ENCODE results near the gene MYOCD. TPM values are rescaled to one million over a fixed set of nuclear protein-coding genes. Genes with fewer than 3 reads are reported as not detected.

Gene MYOCD
- total RNA-seq, 1 donor from 2014 or later = 26.5 TPM

DNA sequence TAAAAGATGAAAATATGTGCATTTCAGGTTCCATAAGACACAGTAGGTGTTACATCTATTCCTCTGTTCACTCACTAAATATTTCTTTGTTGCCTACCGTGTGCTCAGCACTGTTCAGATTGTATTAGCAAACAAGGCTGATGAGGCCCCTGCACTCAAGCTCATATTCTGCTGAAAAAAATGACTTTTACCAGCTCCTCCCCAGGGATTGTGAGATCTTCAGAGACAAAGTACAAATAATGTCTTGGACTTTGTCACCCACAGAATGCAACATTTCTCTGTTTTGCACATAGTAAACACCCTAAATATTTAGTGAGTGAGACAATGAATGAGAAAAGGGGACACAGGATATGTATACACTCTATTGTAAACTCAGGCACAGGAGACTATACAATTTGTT lies 21.9 kb upstream of the MYOCD start:
- H3K4me1 ChIP-seq = no peaks in the 10 kb centered on the region
- intact Hi-C loops (cut with DNase I) = no loop called here

DNA sequence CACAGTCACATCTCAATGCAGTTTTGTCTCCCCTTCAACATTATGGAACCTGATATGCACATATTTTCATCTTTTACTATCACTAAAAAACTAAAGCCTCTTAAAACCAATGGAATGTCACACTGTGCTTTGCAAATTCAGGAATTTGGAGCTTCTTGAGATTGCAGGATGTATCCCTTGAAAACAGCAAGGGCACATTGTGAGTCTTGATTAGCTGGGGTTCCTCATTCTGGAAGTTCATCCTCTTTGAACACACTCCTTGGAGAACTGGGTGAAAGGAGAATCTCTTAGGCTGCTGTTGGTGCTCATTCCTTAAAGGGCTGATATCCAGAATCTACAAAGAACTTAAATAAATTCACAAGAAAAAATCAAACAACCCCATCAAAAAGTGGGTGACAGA lies 21.1 kb upstream of the MYOCD start:
- Histone ChIP-seq H3K4me1 (no peaks in the 10 kb centered on the region), H3K4me3 (no peak overlapping the region), H3K27ac (no peak overlapping the region), H3K9me3 (no peaks in the 10 kb centered on the region), H3K36me3 (no peaks in the 10 kb centered on the region), H3K27me3 (no peaks in the 10 kb centered on the region)
- no peak for TF ChIP-seq POLR2AphosphoS5 (IDR thresholded peaks at IDR 0.05; ENCODE audit: insufficient read depth in 1 of 2, low read depth in 1 of 2)
- TF ChIP-seq, protein P1, sequence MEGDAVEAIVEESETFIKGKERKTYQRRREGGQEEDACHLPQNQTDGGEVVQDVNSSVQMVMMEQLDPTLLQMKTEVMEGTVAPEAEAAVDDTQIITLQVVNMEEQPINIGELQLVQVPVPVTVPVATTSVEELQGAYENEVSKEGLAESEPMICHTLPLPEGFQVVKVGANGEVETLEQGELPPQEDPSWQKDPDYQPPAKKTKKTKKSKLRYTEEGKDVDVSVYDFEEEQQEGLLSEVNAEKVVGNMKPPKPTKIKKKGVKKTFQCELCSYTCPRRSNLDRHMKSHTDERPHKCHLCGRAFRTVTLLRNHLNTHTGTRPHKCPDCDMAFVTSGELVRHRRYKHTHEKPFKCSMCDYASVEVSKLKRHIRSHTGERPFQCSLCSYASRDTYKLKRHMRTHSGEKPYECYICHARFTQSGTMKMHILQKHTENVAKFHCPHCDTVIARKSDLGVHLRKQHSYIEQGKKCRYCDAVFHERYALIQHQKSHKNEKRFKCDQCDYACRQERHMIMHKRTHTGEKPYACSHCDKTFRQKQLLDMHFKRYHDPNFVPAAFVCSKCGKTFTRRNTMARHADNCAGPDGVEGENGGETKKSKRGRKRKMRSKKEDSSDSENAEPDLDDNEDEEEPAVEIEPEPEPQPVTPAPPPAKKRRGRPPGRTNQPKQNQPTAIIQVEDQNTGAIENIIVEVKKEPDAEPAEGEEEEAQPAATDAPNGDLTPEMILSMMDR (IDR thresholded peaks at IDR 0.05) = no peak
- TF ChIP-seq POLR2A (IDR thresholded peaks at IDR 0.05) = no peak
- DNase-seq (ENCODE audit: extremely low spot score in 2 of 2) = no peak
- intact Hi-C loops (cut with DNase I) = no loop called here

More for the DNA sequence above, 21.9 kb upstream of the MYOCD start:
- Histone ChIP-seq H3K36me3 (no peaks in the 10 kb centered on the region), H3K4me3 (no peak overlapping the region), H3K27ac (no peak overlapping the region), H3K27me3 (no peaks in the 10 kb centered on the region), H3K9me3 (no peaks in the 10 kb centered on the region)
- DNase-seq (ENCODE audit: extremely low spot score in 2 of 2) = no peak
- TF ChIP-seq, protein P1 (IDR thresholded peaks at IDR 0.05) = no peak
- no peak for TF ChIP-seq POLR2AphosphoS5 (IDR thresholded peaks at IDR 0.05; ENCODE audit: insufficient read depth in 1 of 2, low read depth in 1 of 2)
- TF ChIP-seq POLR2A (IDR thresholded peaks at IDR 0.05) = no peak

DNA sequence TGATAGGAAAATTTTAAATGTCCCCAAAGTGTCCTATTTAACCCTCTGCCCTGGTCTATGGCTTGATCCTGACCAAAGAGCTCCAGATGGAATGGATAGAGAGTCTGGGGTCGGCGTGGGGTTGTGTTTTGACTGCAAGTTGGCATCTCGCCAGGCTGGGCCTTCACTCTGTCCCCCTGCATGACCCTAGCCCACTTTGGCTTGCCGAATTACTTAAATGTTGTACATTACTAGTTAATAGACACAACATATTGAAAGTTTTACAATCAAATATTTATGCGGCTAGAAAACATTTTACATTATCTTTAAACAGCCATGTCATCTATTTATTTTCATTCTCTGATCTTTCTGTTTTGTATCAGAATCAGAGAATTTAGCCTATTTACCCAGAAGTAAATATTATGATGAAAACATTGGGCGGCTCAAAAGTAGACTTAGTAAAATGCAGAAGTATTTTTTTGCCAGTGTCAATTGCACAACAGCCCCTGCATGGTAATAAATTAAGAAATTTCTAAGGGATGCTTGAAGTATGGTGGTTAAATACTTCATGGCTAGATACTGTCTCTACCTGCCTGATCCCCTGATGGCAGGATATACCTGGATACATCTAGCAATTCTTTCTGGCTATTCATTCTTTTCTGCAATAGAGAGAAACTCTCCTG lies 18.8 kb upstream of the MYOCD start:
- Histone ChIP-seq H3K4me1 (no peaks in the 10 kb centered on the region), H3K27ac (no peak overlapping the region), H3K9me3 (no peaks in the 10 kb centered on the region), H3K4me3 (no peak overlapping the region), H3K36me3 (no peaks in the 10 kb centered on the region), H3K27me3 (no peaks in the 10 kb centered on the region)
- no peak for DNase-seq (ENCODE audit: extremely low spot score in 2 of 2)
- intact Hi-C loops (cut with DNase I) = no loop called here
- no peak for TF ChIP-seq POLR2AphosphoS5 (IDR thresholded peaks at IDR 0.05; ENCODE audit: insufficient read depth in 1 of 2, low read depth in 1 of 2)
- TF ChIP-seq, protein P1 (IDR thresholded peaks at IDR 0.05) = no peak
- no peak for TF ChIP-seq POLR2A (IDR thresholded peaks at IDR 0.05)

DNA sequence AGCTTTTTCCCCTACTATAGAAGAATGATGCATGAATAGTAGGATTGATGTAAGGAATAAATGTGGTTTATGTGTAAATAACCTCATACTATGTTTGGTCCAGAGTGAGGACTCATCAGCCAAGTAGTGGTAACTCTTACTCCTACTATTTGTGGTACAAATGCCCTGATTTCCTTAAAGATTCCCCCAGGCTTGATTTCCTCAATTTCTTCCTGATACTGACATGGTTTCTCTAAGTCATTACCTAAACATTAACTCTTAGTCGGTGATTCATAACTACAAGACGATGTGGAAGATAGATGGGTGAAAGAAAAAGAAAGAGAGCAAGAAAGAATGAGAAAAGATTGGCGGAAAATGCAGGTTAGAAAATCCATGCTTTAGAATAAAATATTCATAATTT lies 17.2 kb upstream of the MYOCD start:
- intact Hi-C loops (cut with DNase I) = no loop called here

DNA sequence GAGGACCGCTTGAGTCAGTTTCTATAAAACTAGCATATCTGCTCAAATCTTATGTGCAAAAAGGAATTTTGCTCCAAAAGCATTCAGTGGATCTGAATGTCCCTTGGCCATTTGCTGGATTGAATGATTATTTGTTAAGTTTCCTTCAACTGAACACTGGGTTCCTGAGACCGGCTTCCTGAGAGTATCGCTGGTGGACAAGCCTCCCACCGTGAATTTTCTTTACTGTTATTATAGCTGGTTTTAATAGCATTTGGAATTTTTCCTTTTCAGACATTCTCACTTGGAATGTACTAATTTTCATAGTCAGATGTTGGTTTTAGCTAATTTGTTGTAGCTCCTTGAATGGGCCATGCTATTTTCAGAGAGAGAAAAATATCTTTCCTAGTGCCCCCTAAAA lies 9.8 kb upstream of the MYOCD start:
- intact Hi-C loops (cut with DNase I) = no loop called here
- TF ChIP-seq POLR2A (IDR thresholded peaks at IDR 0.05) (no peak), POLR2AphosphoS5 (IDR thresholded peaks at IDR 0.05; ENCODE audit: insufficient read depth in 1 of 2, low read depth in 1 of 2) (no peak)
- TF ChIP-seq, protein P1 (IDR thresholded peaks at IDR 0.05) = no peak

More for the DNA sequence above, 17.2 kb upstream of the MYOCD start:
- Histone ChIP-seq H3K4me3 (no peak overlapping the region), H3K9me3 (no peaks in the 10 kb centered on the region), H3K27me3 (no peaks in the 10 kb centered on the region), H3K27ac (no peak overlapping the region), H3K4me1 (no peaks in the 10 kb centered on the region), H3K36me3 (no peaks in the 10 kb centered on the region)
- TF ChIP-seq POLR2A (IDR thresholded peaks at IDR 0.05) = no peak
- no peak for TF ChIP-seq POLR2AphosphoS5 (IDR thresholded peaks at IDR 0.05; ENCODE audit: insufficient read depth in 1 of 2, low read depth in 1 of 2)
- TF ChIP-seq, protein P1 (IDR thresholded peaks at IDR 0.05) = no peak
- no peak for DNase-seq (ENCODE audit: extremely low spot score in 2 of 2)

More for the DNA sequence above, 9.8 kb upstream of the MYOCD start:
- Histone ChIP-seq H3K36me3 (no peaks in the 10 kb centered on the region), H3K4me3 (no peak overlapping the region), H3K9me3 (no peaks in the 10 kb centered on the region), H3K4me1 (no peaks in the 10 kb centered on the region), H3K27ac (no peak overlapping the region), H3K27me3 (no peaks in the 10 kb centered on the region)
- no peak for DNase-seq (ENCODE audit: extremely low spot score in 2 of 2)

Data from vagina (tissue), 2 donors.